Fibroblast of mammary gland (primary cell): ENCODE results near the gene RAI1.

Experiments
- DNase-seq: peaks from one replicate; pipeline ENCODE4 v3.0.0-alpha.2; 2010; ENCODE audit warnings: low read depth
- H3K4me3 ChIP-seq: 2 replicates; pipeline ENCODE4 v1.5.1; 2011; ENCODE audit warnings: low read depth, mild to moderate bottlenecking, low read length, moderate library complexity; ENCODE audit not compliant: control insufficient read depth
- CTCF ChIP-seq: conservative IDR thresholded peaks from 2 replicates; pipeline ENCODE4 v1.5.1; 2011; ENCODE audit warnings: low read depth, low read length, inconsistent platforms; ENCODE audit not compliant: control insufficient read depth, insufficient read depth

Gene RAI1

GRCh38 chr17:17696882-17697633 lies 15.8 kb downstream of the RAI1 start:
- no peak for DNase-seq
- no peak overlapping the region for H3K4me3 ChIP-seq
- no peak for TF ChIP-seq CTCF

- DNase-seq: no peak
- no peak overlapping the region for H3K4me3 ChIP-seq
- TF ChIP-seq CTCF: no peak
Measured at GRCh38 chr17:17698371-17698770, 17.1 kb downstream of the RAI1 start.

- DNase-seq: peak; percentile 47
- no peak overlapping the region for H3K4me3 ChIP-seq
- TF ChIP-seq CTCF: no peak
Measured at GRCh38 chr17:17698869-17699351, 17.7 kb downstream of the RAI1 start.

GRCh38 chr17:17699491-17699890 lies 18.2 kb downstream of the RAI1 start:
- H3K4me3 ChIP-seq: no peak overlapping the region
- TF ChIP-seq CTCF: no peak
- DNase-seq: no peak

- no peak for DNase-seq
- no peak overlapping the region for H3K4me3 ChIP-seq
- TF ChIP-seq CTCF: no peak
Measured at GRCh38 chr17:17700251-17700969, 19.2 kb downstream of the RAI1 start.

GRCh38 chr17:17701112-17701511 lies 19.9 kb downstream of the RAI1 start:
- no peak for TF ChIP-seq CTCF
- no peak overlapping the region for H3K4me3 ChIP-seq
- DNase-seq: no peak
